Activated CD8-positive, alpha-beta memory T cell treated with anti-CD3 and anti-CD28 coated beads, Interleukin-2, amount 50 U/mL, for 24 hours (primary cell): ENCODE data around the gene FGFBP3.
A peak's percentile ranks its signal among the peaks of the same experiment; 100 is the strongest.

ENCODE experiments used
- DNase-seq: peaks from one replicate; pipeline ENCODE4 v3.0.0-alpha.2; 2020; ENCODE audit errors: extremely low read depth

The FGFBP3 gene

GRCh38 chr10:91909117-91909677 lies at the start of gene FGFBP3:
TSS of gene FGFBP3 (minus strand) at chr10:91909486. CDS start at chr10:91908969, 517 bp downstream.
- DNase-seq, result no peak

DNA sequence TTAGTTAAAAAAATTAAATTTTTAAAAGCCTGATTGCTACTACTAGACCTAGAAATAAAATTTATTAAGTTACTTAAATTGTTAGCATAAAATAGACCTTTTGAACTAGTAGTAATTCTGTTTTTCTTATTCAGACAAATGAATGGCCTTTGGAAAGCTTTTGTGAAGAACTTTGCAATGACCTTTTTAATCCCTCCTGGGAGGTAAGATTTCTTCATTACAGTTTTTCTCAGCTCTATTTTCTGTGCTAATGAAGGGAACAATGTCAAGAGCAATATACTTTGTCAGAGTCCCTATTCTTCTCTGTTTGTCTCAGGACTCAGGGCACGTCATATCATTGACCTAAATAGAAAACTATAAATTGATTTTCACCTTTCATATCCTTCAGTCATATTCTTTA lies 47.8 kb upstream of the FGFBP3 start:
- no peak for DNase-seq

DNA sequence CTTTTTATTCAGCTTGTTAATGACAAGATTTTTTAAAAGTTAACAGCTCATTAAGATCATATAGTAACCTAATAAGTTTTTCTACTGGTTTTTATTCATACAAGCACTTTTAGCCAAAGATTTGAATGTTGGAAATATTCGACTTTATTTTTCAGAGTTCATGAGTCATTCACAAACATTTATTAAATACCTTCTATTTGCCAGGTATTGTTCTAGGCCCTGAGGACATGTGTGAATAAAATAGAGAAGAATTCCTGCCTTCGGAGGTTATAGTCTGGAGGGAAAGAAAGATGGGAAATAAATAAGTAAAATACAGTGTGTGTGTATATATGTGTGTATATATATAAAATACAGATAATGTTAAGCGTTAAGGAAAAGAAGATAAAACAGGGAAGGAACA lies 45.8 kb upstream of the FGFBP3 start:
- no peak for DNase-seq

DNA sequence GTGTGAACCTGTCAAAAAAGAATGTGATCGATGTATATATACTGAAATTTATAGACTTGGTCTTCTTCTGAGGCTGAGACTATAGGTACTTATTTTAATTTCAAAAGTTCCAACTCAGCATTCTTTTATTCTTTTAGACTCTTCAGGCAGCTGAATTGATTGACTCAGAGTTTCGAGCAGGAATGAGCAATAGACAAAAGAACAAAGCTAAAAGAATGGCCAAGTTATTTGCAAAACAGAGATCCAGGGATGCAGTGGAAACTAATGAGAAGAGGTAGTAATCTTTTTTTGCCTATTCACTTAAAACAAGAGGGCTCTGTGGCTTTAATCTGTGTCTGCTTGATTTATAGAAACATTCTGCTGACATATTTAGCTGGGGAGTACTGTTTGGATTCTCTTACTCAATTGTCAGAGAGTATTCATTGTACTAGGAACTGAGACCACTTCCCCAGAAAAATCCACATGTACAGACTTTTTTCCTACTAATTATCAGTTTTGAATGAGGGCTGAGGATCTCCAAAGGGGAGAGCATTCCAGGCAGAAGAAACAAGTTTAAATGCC lies 44.4 kb upstream of the FGFBP3 start:
- DNase-seq, result no peak

GRCh38 chr10:91944880-91945630 lies 35.8 kb upstream of the FGFBP3 start:
- DNase-seq, result no peak

DNA sequence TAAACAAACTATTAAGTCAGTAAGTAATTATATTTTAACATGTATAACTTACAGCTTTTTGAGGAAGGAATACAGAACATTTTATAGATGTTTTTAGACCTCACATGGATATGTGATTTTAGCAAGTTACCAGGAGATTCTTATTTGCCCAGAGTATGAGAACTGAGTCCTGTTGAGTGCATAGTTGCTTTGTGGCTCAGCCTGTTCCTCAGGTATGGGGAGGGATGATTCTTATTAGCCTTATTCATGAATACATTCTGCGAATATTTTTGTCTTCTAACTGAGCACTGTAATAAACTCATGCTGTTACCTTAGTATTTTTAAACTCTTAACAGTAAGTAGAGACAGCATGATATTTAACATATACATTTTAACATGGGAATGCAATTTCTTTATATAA lies 32.1 kb upstream of the FGFBP3 start:
- DNase-seq, result no peak

GRCh38 chr10:91939653-91940052 lies 30.4 kb upstream of the FGFBP3 start:
- DNase-seq, result no peak

DNA sequence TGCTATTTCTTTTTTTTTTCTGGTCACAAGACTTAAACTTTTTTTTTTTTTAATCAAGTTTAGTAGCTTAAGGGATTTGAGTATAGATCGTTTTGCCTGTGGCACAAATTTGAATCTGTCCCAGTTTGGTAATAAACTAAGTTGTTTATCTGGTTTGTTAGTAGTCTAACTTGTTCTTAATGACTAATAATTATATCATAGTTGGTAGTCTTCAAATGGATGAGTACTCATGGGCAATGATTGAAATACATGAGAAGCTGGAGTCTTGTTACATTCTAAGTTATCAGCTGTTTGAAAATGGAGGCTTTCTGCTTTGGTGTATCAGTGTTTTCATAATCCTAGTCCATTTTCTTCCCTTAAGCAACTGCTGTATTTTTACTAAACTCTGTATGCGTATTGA lies 26.6 kb upstream of the FGFBP3 start:
- no peak for DNase-seq

DNA sequence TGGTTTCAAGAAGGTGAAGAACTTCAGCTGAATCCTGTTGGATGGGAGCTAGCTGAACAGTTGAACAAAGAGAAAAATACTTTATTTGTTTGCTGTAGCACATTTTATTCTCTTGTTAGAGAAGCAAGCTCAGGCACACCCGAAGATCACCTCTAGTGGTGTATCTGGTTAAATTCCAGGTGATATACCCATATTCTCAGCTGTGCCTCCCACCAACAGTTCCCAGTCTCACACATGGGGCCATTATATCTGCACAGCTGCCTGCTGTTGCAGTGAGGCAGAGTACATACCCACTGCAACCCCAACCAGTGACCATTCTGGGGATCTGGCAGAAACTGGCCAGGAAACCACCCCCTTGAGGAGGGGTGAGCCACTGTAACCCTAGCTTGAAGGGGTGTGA lies 23.5 kb upstream of the FGFBP3 start:
- DNase-seq, result no peak

GRCh38 chr10:91931526-91932190 lies 22.4 kb upstream of the FGFBP3 start:
- DNase-seq, result no peak

DNA sequence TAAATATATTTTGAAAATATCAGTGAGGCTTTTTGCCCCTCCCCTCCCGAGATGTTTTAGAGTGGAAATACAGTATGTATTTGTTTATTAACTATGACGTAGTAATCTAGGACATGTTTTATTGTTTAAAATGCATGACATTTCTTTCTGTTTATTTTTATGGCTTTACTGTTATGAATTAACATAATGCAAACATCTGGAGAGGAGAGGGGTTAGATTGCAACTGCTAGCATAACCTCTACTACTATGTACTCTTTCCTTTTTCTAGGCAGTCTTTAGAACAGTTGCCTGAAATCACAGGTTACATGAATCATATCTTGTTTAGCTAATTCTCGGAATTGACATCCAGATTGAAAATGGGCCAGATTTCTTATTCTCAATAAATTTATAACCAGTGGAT lies 21.7 kb upstream of the FGFBP3 start:
- no peak for DNase-seq

DNA sequence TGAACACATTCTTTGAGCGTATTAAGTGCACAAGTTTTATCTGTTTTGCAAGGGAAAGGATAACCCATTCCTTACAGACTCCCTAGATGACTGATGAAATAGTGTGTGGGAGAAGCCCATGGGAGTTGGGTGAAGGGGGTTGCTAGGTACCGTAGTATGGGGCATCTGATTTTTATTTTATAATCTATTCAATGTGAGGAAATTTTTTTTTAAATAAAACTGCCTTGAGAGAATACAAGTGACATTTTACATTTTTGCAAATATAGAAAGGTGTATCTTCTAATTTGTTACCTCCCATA lies 15.7 kb upstream of the FGFBP3 start:
- DNase-seq, result no peak

- DNase-seq, result no peak
Measured at GRCh38 chr10:91924212-91925021, 15.1 kb upstream of the FGFBP3 start.

DNA sequence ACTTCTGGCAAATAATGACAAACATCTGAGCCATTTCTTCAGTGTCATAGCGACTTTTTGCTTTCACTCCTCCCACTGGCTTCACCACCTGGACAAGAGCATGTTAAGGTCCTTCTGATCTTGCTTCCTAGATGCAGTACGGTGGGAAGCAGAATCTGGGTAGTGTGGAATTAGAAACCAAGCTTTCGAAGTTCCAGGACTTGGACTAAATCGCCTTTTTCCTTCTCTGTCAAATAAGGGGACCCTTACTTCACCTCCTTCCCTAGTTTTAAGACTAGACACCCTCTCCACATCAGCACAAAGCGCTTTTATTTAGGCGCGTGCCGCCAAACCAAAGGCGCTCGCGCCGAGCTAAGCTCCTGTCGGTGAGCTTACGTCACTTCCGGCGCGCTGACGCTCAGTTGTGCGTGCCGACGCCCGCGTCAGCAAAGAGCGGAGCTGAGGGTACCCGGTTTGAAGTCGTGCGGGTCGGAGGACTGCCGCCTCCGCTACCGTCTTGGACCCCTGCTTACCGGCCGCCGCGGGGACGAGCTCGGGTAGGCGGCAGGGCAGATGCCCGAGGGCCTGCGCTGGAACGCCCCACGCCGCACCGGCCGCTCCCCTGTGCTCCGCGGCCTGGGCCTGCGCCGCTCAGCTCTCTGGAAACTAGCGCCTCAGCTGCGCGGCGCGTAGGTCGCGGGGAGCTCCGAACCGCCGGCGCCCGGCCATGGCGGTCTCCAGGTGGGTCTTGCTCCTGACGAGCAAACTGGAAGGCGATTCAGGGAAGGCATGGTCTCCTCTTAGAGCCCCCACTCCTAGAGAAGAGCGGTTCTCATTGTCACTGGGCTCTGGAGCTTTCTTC lies 14.3 kb upstream of the FGFBP3 start, which contains the start of gene BTAF1:
Gene BTAF1 (plus strand): TSS at position 400 of the 841 bp plus-strand sequence. CDS start 307 bp downstream, at position 707.
- DNase-seq, result peak; percentile 76

GRCh38 chr10:91919651-91920050 lies 10.4 kb upstream of the FGFBP3 start:
- DNase-seq, result no peak

DNA sequence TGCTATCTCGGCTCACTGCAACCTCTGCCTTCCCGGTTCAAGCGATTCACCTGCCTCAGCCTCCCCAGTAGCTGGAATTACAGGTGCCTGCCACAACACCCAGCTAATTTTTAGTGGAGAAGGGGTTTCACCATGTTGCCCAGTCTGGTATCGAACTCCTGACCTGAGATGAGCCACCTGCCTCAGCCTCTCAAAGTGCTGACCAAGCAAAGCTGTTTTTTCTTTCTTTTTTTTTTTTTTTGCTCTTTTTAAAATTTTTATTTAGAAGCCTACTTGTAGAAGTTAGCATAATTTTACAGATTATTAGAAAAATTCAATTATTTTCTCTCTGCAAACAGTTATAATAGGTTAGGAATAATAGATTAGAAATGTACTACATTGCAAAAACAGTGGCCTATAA lies 1.2 kb upstream of the FGFBP3 start:
- no peak for DNase-seq

DNA sequence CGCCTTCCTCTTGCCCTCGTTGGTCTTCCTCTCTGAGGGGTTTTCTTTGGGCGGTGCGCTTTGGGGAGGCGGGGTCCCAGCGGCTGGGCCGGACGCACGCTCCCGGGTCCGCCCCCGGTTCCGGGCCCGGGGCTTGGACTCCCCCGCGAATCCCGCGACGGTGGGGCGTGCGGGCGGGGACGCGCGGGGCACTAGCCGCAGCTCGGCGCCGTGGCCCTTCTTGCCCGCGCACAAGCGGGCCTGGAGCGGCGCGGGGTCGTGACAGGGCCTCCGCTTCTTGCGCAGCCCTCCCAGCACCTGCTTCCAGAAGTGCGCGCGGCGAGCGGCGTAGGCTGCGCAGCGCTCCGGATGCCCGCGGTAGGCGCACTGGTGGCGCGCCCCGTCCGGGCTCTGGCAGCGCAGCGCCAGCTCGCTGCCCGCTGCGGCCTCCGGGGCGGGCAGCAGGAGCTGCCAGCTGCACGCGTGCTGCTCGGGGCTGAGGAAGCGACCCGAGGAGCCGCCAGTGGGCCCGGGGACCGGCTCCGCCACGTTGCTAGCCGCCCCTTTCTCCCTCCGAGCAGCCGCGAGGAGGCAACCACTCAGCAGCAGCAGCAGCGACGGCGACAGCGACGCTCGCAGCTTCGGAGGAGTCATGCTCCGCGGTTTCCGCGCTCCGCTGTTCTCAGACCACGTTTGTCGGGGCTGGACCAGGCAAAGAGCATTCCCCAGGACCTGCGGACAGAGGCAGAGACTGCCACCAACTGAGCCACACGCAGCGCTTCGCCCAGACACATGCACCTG lies 759 bp downstream of the FGFBP3 start:
- peak; percentile 19 for DNase-seq

GRCh38 chr10:91907914-91908336 lies 1.4 kb downstream of the FGFBP3 start:
- DNase-seq, result no peak

GRCh38 chr10:91907033-91907594 lies 2.2 kb downstream of the FGFBP3 start:
- DNase-seq, result no peak
